DOHH2 (cell line): ENCODE results near the gene SLC16A12.

ENCODE experiments used
- H3F3A ChIP-seq: fragments of 200-600 bp; sonication (generic), shearing (Covaris generic); 2 replicates; pipeline ENCODE4 v1.6.0; 2016; ENCODE audit warnings: antibody characterized with exemption, mild to moderate bottlenecking; ENCODE audit not compliant: control insufficient read depth, insufficient read depth
- H3K27ac ChIP-seq: fragments of 200-600 bp; sonication (generic); 2 replicates; pipeline ENCODE4 v1.5.1; 2014; ENCODE audit warnings: low read depth, mild to moderate bottlenecking, low read length, moderate library complexity
- H3K27me3 ChIP-seq: fragments of 200-600 bp; sonication (generic); 2 replicates; pipeline ENCODE4 v1.6.1; 2014; ENCODE audit warnings: mild to moderate bottlenecking, low read length, mixed read lengths; ENCODE audit not compliant: control insufficient read depth
- H3K36me3 ChIP-seq: fragments of 200-600 bp; sonication (generic); 2 replicates; pipeline ENCODE4 v1.6.1; 2014; ENCODE audit warnings: mild to moderate bottlenecking, low read length, moderate library complexity, mixed read lengths; ENCODE audit not compliant: control insufficient read depth
- H3K4me1 ChIP-seq: fragments of 200-600 bp; sonication (generic); 2 replicates; pipeline ENCODE4 v1.6.1; 2014; ENCODE audit warnings: mild to moderate bottlenecking, low read length, mixed read lengths; ENCODE audit not compliant: control insufficient read depth
- H3K4me2 ChIP-seq: fragments of 200-600 bp; sonication (generic); 2 replicates; pipeline ENCODE4 v1.6.0; 2014; ENCODE audit warnings: mild to moderate bottlenecking, low read length, moderate library complexity
- H3K4me3 ChIP-seq: fragments of 200-600 bp; sonication (generic); 2 replicates; pipeline ENCODE4 v1.5.1; 2014; ENCODE audit warnings: mild to moderate bottlenecking, low read length, mixed read lengths
- H3K79me2 ChIP-seq: fragments of 200-600 bp; sonication (generic); 2 replicates; pipeline ENCODE4 v1.6.1; 2014; ENCODE audit warnings: mild to moderate bottlenecking, low read length, mixed read lengths; ENCODE audit not compliant: control insufficient read depth
- H3K9me2 ChIP-seq: fragments of 200-600 bp; sonication (generic); replicated peaks from 2 replicates; pipeline ENCODE4 v1.6.1; 2014; ENCODE audit warnings: mild to moderate bottlenecking, low read length, mixed read lengths; ENCODE audit not compliant: control insufficient read depth
- H3K9me3 ChIP-seq: fragments of 200-600 bp; sonication (generic); 2 replicates; pipeline ENCODE4 v1.6.1; 2014; ENCODE audit warnings: antibody characterized with exemption, low read length, mixed read lengths; ENCODE audit not compliant: control insufficient read depth, insufficient read depth
- H4K20me1 ChIP-seq: fragments of 200-600 bp; sonication (generic); 2 replicates; pipeline ENCODE4 v1.6.0; 2014; ENCODE audit warnings: low read depth, mild to moderate bottlenecking, antibody characterized with exemption, low read length, moderate library complexity; ENCODE audit not compliant: control insufficient read depth, insufficient read depth
- CTCF ChIP-seq: fragments of 200-600 bp; sonication (generic); IDR thresholded peaks from one replicate; pipeline ENCODE4 v1.5.1; 2014; ENCODE audit warnings: antibody characterized with exemption, mild to moderate bottlenecking, low read depth, low read length; ENCODE audit not compliant: poor library complexity, severe bottlenecking
- EZH2phosphoT487 ChIP-seq: fragments of 200-600 bp; sonication (generic); IDR thresholded peaks from 2 replicates; pipeline ENCODE4 v1.6.1; 2017; ENCODE audit warnings: borderline replicate concordance, mild to moderate bottlenecking, antibody characterized with exemption, low read length, moderate library complexity, mixed read lengths

The SLC16A12 gene

GRCh38 chr10:89475591-89475998 lies 59.8 kb downstream of the SLC16A12 start:
- no peaks in the 10 kb centered on the region for H3K9me3 ChIP-seq
- H3K27ac ChIP-seq = no peak overlapping the region
- no peaks in the 10 kb centered on the region for H3K9me2 ChIP-seq
- no peak for TF ChIP-seq CTCF
- TF ChIP-seq EZH2phosphoT487 = no peak
- no peaks in the 10 kb centered on the region for H4K20me1 ChIP-seq
- peaks cover 4% of the 10 kb centered on the region; the same call in 1 of the 2 replicates for H3K4me1 ChIP-seq
- peaks cover 6% of the 10 kb centered on the region; the same call in 1 of the 2 replicates for H3K27me3 ChIP-seq
- H3K36me3 ChIP-seq = no peaks in the 10 kb centered on the region
- no peak overlapping the region for H3K4me2 ChIP-seq
- no peak overlapping the region for H3K4me3 ChIP-seq
- H3F3A ChIP-seq = no peaks in the 10 kb centered on the region
- H3K79me2 ChIP-seq = no peaks in the 10 kb centered on the region

- Histone ChIP-seq H3K4me1 (peaks cover 4% of the 10 kb centered on the region; the same call in 1 of the 2 replicates), H3K79me2 (no peaks in the 10 kb centered on the region), H3K36me3 (no peaks in the 10 kb centered on the region), H3K9me3 (no peaks in the 10 kb centered on the region), H3K27me3 (peaks cover 6% of the 10 kb centered on the region; the same call in 1 of the 2 replicates), H3K9me2 (no peaks in the 10 kb centered on the region), H3F3A (no peaks in the 10 kb centered on the region), H3K4me3 (no peak overlapping the region), H3K27ac (no peak overlapping the region), H3K4me2 (no peak overlapping the region), H4K20me1 (no peaks in the 10 kb centered on the region)
- no peak for TF ChIP-seq CTCF
- no peak for TF ChIP-seq EZH2phosphoT487
These were observed 60.3 kb downstream of the SLC16A12 start for GRCh38 chr10:89475125-89475524.

DNA sequence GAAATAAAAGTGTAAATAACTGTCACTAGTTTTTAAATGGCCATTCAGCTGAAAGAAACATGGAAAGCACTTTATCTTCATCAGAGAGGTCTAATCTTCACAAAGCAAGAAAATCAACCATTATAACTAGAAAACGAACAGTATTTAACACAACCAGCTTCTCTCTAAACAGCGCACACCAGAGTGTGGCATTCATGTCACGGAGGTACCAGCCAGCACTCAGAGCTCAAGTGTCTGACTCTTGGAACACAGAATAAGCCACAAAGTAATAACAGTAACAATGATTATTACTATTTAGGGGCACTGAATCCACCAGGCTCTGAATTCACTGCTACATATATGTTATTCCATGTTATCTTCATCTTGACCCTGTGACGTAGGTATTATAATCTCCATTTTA lies 60.9 kb downstream of the SLC16A12 start:
- TF ChIP-seq CTCF = no peak
- TF ChIP-seq EZH2phosphoT487 = no peak
- H4K20me1 ChIP-seq = no peaks in the 10 kb centered on the region
- H3K4me2 ChIP-seq = no peak overlapping the region
- no peak overlapping the region for H3K27ac ChIP-seq
- H3K27me3 ChIP-seq = peaks cover 6% of the 10 kb centered on the region; the same call in 1 of the 2 replicates
- no peaks in the 10 kb centered on the region for H3F3A ChIP-seq
- H3K9me2 ChIP-seq = no peaks in the 10 kb centered on the region
- no peaks in the 10 kb centered on the region for H3K9me3 ChIP-seq
- peaks cover 4% of the 10 kb centered on the region; the same call in 1 of the 2 replicates for H3K4me1 ChIP-seq
- H3K4me3 ChIP-seq = no peak overlapping the region
- no peaks in the 10 kb centered on the region for H3K36me3 ChIP-seq
- H3K79me2 ChIP-seq = no peaks in the 10 kb centered on the region
